H1 (cell line): ENCODE measurements around the gene NCOA1. TPM values are rescaled to one million over a fixed set of nuclear protein-coding genes. Genes with fewer than 3 reads are reported as not detected.

Experiments used
- CTCF ChIA-PET: fragments of 300-600 bp; sonication (Branson Sonifier 250); formaldehyde crosslinking; loops from one replicate; lab custom pipeline; 2021; ENCODE audit not compliant: partially characterized antibody; lab: Charles Lee
- POLR2A ChIA-PET: fragments of 300-600 bp; sonication (Branson Sonifier 250); formaldehyde crosslinking; loops from one replicate; lab custom pipeline; 2021; ENCODE audit warnings: inconsistent platforms; ENCODE audit not compliant: partially characterized antibody; lab: Charles Lee
- DNase-seq, 2 experiments: peaks; one replicate each; pipeline versions ENCODE4 v3.0.0 to v3.0.0-alpha.2; 2010 to 2022; ENCODE audit warnings: low spot score in 2 of 2, low read depth in 1 of 2, mixed read lengths in 1 of 2
- FAIRE-seq: peaks from 2 replicates; lab custom pipeline; 2011; peaks lifted over from hg19 to GRCh38; lab: Jason Lieb, UNC
- H2AFZ ChIP-seq: 2 replicates; pipeline ENCODE4 v1.8.1; 2012; ENCODE audit warnings: low read length, inconsistent platforms
- H2AK5ac ChIP-seq: 2 replicates; pipeline ENCODE4 v1.6.1; 2013; ENCODE audit warnings: low read depth, low read length
- H2BK120ac ChIP-seq: replicated peaks from 2 replicates; pipeline ENCODE3; 2013; ENCODE audit warnings: low read depth, low read length, inconsistent platforms
- H2BK12ac ChIP-seq: 2 replicates; pipeline ENCODE4 v1.6.1; 2013; ENCODE audit warnings: low read depth, low read length
- H2BK15ac ChIP-seq: 2 replicates; pipeline ENCODE4 v1.6.1; 2013; ENCODE audit warnings: low read length
- H2BK20ac ChIP-seq: 2 replicates; pipeline ENCODE4 v1.6.1; 2013; ENCODE audit warnings: low read length
- H2BK5ac ChIP-seq: 2 replicates; pipeline ENCODE4 v1.6.1; 2013; ENCODE audit warnings: low read depth, low read length
- H3K14ac ChIP-seq: 2 replicates; pipeline ENCODE4 v1.6.1; 2013; ENCODE audit warnings: inconsistent platforms; ENCODE audit not compliant: insufficient read length
- H3K18ac ChIP-seq: 2 replicates; pipeline ENCODE4 v1.6.1; 2013; ENCODE audit warnings: low read length; ENCODE audit errors: extremely low read depth
- H3K23ac ChIP-seq: 2 replicates; pipeline ENCODE4 v1.6.1; 2013; ENCODE audit warnings: inconsistent platforms; ENCODE audit not compliant: insufficient read length
- H3K23me2 ChIP-seq: 2 replicates; pipeline ENCODE4 v1.6.1; 2013; ENCODE audit warnings: low read depth, low read length
- H3K27ac ChIP-seq: 2 replicates; pipeline ENCODE4 v1.6.1; 2011; ENCODE audit warnings: low read depth, low read length, inconsistent platforms
- H3K27me3 ChIP-seq, 4 experiments: replicated peaks in 1 of 4; 1 replicate in 1 of 4; 2 replicates in 3 of 4; pipeline versions ENCODE4 v1.6.1 to v1.8.1; 2011 to 2013; ENCODE audit warnings: low read length in 3 of 4, mild to moderate bottlenecking in 3 of 4, inconsistent platforms in 2 of 4, mixed read lengths in 2 of 4, moderate library complexity in 1 of 4; ENCODE audit not compliant: control insufficient read depth in 3 of 4, insufficient read depth in 3 of 4; ENCODE audit errors: extremely low read depth in 1 of 4
- H3K36me3 ChIP-seq, 4 experiments: 2 replicates each; pipeline versions ENCODE4 v1.6.1 to v1.8.1; 2011 to 2013; ENCODE audit warnings: mild to moderate bottlenecking in 4 of 4, low read length in 3 of 4, moderate library complexity in 2 of 4, control low read depth in 1 of 4, inconsistent platforms in 1 of 4; ENCODE audit not compliant: insufficient read depth in 4 of 4, control insufficient read depth in 2 of 4
- H3K4ac ChIP-seq: replicated peaks from 2 replicates; pipeline ENCODE3; 2013; ENCODE audit warnings: low read length, low read depth, mixed read lengths, inconsistent platforms; ENCODE audit not compliant: insufficient read length
- H3K4me1 ChIP-seq, 4 experiments: replicated peaks in 1 of 4; 1 replicate in 1 of 4; 2 replicates in 3 of 4; pipeline versions ENCODE4 v1.6.1 to v1.8.1; 2011 to 2013; ENCODE audit warnings: low read length in 3 of 4, inconsistent platforms in 2 of 4, mixed read lengths in 1 of 4; ENCODE audit not compliant: insufficient read depth in 4 of 4, control insufficient read depth in 3 of 4
- H3K4me2 ChIP-seq, 2 experiments: 2 replicates each; pipeline versions ENCODE4 v1.6.1 to v1.8.1; 2011 to 2013; ENCODE audit warnings: low read depth in 2 of 2, low read length in 2 of 2, control low read depth in 1 of 2, inconsistent platforms in 1 of 2, mild to moderate bottlenecking in 1 of 2; ENCODE audit not compliant: insufficient read depth in 1 of 2
- H3K4me3 ChIP-seq, 4 experiments: fragments of 200-600, 300-600 bp in 1 of 4; sonication (generic), shearing (Covaris generic), sonication (Bioruptor Twin) in 1 of 4; 2 replicates each; pipeline versions ENCODE4 v1.5.1 to v1.8.1; 2011 to 2016; ENCODE audit warnings: low read length in 4 of 4, low read depth in 3 of 4, control low read depth in 2 of 4, inconsistent platforms in 2 of 4, mild to moderate bottlenecking in 2 of 4, mixed read lengths in 1 of 4, moderate library complexity in 1 of 4; ENCODE audit not compliant: insufficient read depth in 2 of 4; ENCODE audit errors: extremely low read depth in 1 of 4
- H3K56ac ChIP-seq: replicated peaks from 2 replicates; pipeline ENCODE3; 2013; ENCODE audit warnings: low read depth, mild to moderate bottlenecking, mixed read lengths, low read length, inconsistent platforms; ENCODE audit not compliant: insufficient read length
- H3K79me1 ChIP-seq: 2 replicates; pipeline ENCODE4 v1.6.1; 2013; ENCODE audit warnings: low read depth, low read length, control low read depth
- H3K79me2 ChIP-seq, 2 experiments: 2 replicates each; pipeline versions ENCODE4 v1.6.1 to v1.8.1; 2012 to 2013; ENCODE audit warnings: low read length in 2 of 2, mild to moderate bottlenecking in 2 of 2, inconsistent platforms in 1 of 2; ENCODE audit not compliant: insufficient read depth in 2 of 2, control insufficient read depth in 1 of 2
- H3K9ac ChIP-seq, 4 experiments: replicated peaks in 1 of 4; 1 replicate in 1 of 4; 2 replicates in 3 of 4; pipeline versions ENCODE4 v1.6.1 to v1.8.1; 2011 to 2013; ENCODE audit warnings: low read depth in 3 of 4, low read length in 3 of 4, control low read depth in 2 of 4, mild to moderate bottlenecking in 2 of 4, moderate library complexity in 2 of 4, inconsistent platforms in 1 of 4; ENCODE audit errors: extremely low read depth in 1 of 4
- H3K9me3 ChIP-seq, 2 experiments: 2 replicates each; pipeline versions ENCODE4 v1.6.1 to v1.8.1; 2012 to 2013; ENCODE audit warnings: mild to moderate bottlenecking in 2 of 2, moderate library complexity in 2 of 2, control low read depth in 1 of 2, inconsistent platforms in 1 of 2, low read depth in 1 of 2, low read length in 1 of 2, mixed read lengths in 1 of 2; ENCODE audit not compliant: insufficient read depth in 2 of 2
- H4K20me1 ChIP-seq, 2 experiments: replicated peaks in 1 of 2; 2 replicates each; pipeline versions ENCODE3 to v1.8.1; 2011 to 2013; ENCODE audit warnings: inconsistent platforms in 2 of 2, low read length in 2 of 2, mild to moderate bottlenecking in 1 of 2; ENCODE audit not compliant: insufficient read depth in 2 of 2, control insufficient read depth in 1 of 2
- H4K5ac ChIP-seq: 2 replicates; pipeline ENCODE4 v1.6.1; 2013; ENCODE audit warnings: low read length, low read depth, mixed read lengths, inconsistent platforms; ENCODE audit not compliant: insufficient read length
- H4K8ac ChIP-seq: 2 replicates; pipeline ENCODE4 v1.8.0; 2013; ENCODE audit warnings: mild to moderate bottlenecking, moderate library complexity, low read length, inconsistent platforms; ENCODE audit not compliant: insufficient read depth; ENCODE audit errors: extremely low read depth
- H4K91ac ChIP-seq: replicated peaks from 2 replicates; pipeline ENCODE3; 2013; ENCODE audit warnings: low read length, mixed read lengths, inconsistent platforms; ENCODE audit not compliant: insufficient read length
- ASH2L ChIP-seq: fragments of 200-600, 300-600 bp; sonication (generic); IDR thresholded peaks from one replicate; pipeline ENCODE4 v1.7.1; 2017; ENCODE audit warnings: low read length
- BCL11A ChIP-seq, 2 experiments: IDR thresholded peaks; one replicate each; pipeline ENCODE4 v1.6.1; 2011; ENCODE audit warnings: low read depth in 2 of 2, low read length in 2 of 2, mild to moderate bottlenecking in 2 of 2
- BRCA1 ChIP-seq: IDR thresholded peaks from 2 replicates; pipeline ENCODE4 v1.6.1; 2012; ENCODE audit warnings: low read depth, low read length, improper control_type of control experiment
- CHD1 ChIP-seq: IDR thresholded peaks from 2 replicates; pipeline ENCODE4 v1.6.1; 2012; ENCODE audit warnings: low read depth, low read length, improper control_type of control experiment
- GTF2F1 ChIP-seq: IDR thresholded peaks from 2 replicates; pipeline ENCODE4 v1.6.1; 2012; ENCODE audit warnings: low read depth, low read length, improper control_type of control experiment, borderline replicate concordance
- JUN ChIP-seq: IDR thresholded peaks from 2 replicates; pipeline ENCODE4 v1.6.1; 2011; ENCODE audit warnings: low read depth, mild to moderate bottlenecking, improper control_type of control experiment, low read length
- KDM4A ChIP-seq: IDR thresholded peaks from one replicate; pipeline ENCODE4 v1.7.1; 2012; ENCODE audit warnings: low read depth, mild to moderate bottlenecking, moderate library complexity, low read length, inconsistent platforms; ENCODE audit not compliant: severe bottlenecking
- RNF2 ChIP-seq: fragments of 200-900, 300-1000 bp; sonication (generic); IDR thresholded peaks from 2 replicates; pipeline ENCODE4 v1.7.1; 2016; ENCODE audit warnings: borderline replicate concordance, low read depth, mild to moderate bottlenecking, antibody characterized with exemption, low read length; ENCODE audit not compliant: poor library complexity, severe bottlenecking; ENCODE audit errors: missing control alignments
- SIN3A ChIP-seq, 2 experiments: IDR thresholded peaks in 1 of 2; conservative IDR thresholded peaks in 1 of 2; 2 replicates each; pipeline ENCODE4 v1.6.1; 2011 to 2012; ENCODE audit warnings: low read length in 2 of 2, improper control_type of control experiment in 1 of 2, low read depth in 1 of 2, mild to moderate bottlenecking in 1 of 2
- SIRT6 ChIP-seq: IDR thresholded peaks from one replicate; pipeline ENCODE4 v1.7.1; 2012; ENCODE audit warnings: low read length, inconsistent platforms
- SUZ12 ChIP-seq: fragments of 200-600 bp; sonication (generic); IDR thresholded peaks from 2 replicates; pipeline ENCODE4 v1.6.1; 2012; ENCODE audit warnings: mild to moderate bottlenecking, inconsistent platforms, low read length, moderate library complexity, mixed read lengths
- TAF1 ChIP-seq: IDR thresholded peaks from 2 replicates; pipeline ENCODE4 v1.6.1; 2011; ENCODE audit warnings: mild to moderate bottlenecking, low read depth, low read length
- TCF12 ChIP-seq: IDR thresholded peaks from 2 replicates; pipeline ENCODE4 v1.6.1; 2011; ENCODE audit warnings: low read depth, mild to moderate bottlenecking, low read length
- WGBS, 2 experiments: shearing (Covaris generic) in 1 of 2; methylation state at CpG; one replicate each; pipeline versions ENCODE4 v1.1.6 to v1.1.7; 2013 to 2015; ENCODE audit warnings: low lambda C conversion rate in 2 of 2, mixed read lengths in 2 of 2, inconsistent platforms in 1 of 2, low coverage in 1 of 2, missing lambda C conversion rate in 1 of 2; ENCODE audit not compliant: insufficient replicate concordance in 2 of 2, insufficient coverage in 1 of 2, insufficient read length in 1 of 2; ENCODE audit errors: extremely low coverage in 1 of 2, missing lambda C conversion rate in 1 of 2; 5-methylcytosine and 5-hydroxymethylcytosine counted together
- polyA plus RNA-seq, 7 experiments: library from polyadenylated mRNA; depleted of rRNA in 3 of 7; stranded (reverse) in 5 of 7; unstranded in 2 of 7; fragments of >200 nt in 5 of 7; fragments of 200-250 nt in 2 of 7; gene quantifications; 1 replicate in 5 of 7; 2 replicates in 1 of 7; 4 replicates in 1 of 7; pipeline versions ENCODE4 v1.2.1 to v1.2.3, GENCODE V29; 2011 to 2013; ENCODE audit warnings: missing spikeins in 2 of 7, mixed read lengths in 2 of 7
- total RNA-seq: library from RNA; stranded (reverse); fragmentation: NEBNext Ultra II Directional; extraction: Animal tissue kit (Norgen Biotek cat#: 25700); gene quantifications from 2 replicates; pipeline ENCODE4 v1.2.1, GENCODE V29; 2021
- TF ChIP-seq, protein P1 (sequence below): IDR thresholded peaks from 2 replicates; pipeline ENCODE4 v1.6.1; 2012; ENCODE audit warnings: inconsistent platforms

NCOA1 gene
- total and polyA plus RNA-seq, 2 of the 8 experiments (the other 6 are each of a cell fraction or from before 2014, with no cell fraction given): 12.8 to 17.9 TPM

DNA sequence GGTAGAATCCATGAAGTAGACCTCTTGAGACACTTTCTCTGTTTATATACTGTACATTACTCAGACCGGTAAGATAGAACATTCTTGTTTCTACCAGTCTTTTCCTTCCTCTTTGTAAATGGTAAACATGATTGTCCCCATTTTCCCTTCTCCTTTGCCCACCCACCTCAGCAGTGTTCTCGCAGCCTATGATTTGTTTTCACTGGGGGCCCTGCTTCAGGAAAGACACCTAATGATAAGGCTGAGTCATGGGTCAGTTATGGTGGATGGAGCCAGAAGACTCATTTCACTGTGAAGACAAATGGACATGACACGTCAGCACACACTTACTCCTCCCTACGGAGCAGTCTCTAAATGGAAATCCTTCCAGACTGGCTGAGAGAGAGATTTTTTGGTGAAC lies 325.8 kb downstream of the NCOA1 start:
- H3K4ac ChIP-seq: no peak overlapping the region
- peaks cover 12 to 17% of the 10 kb centered on the region in 2 experiments for H4K20me1 ChIP-seq
- H2BK15ac ChIP-seq: no peak overlapping the region
- no peak overlapping the region for H2BK20ac ChIP-seq
- H3K4me3 ChIP-seq: no peak overlapping the region
- WGBS, 2 experiments: 92% methylated on average over 4 of the region's 4 CpGs; no CpG with 5 or more reads in 1 of the 2 experiments
- DNase-seq (peak in 1 of 2 experiments; percentile 16), FAIRE-seq (no peak)
- H3K23me2 ChIP-seq: no peaks in the 10 kb centered on the region
- H3K18ac ChIP-seq: no peak overlapping the region
- H2AK5ac ChIP-seq: no peak overlapping the region
- no peak overlapping the region for H3K27ac ChIP-seq
- no peak overlapping the region for H3K9ac ChIP-seq
- H3K79me2 ChIP-seq: peaks cover 0 to 33% of the 10 kb centered on the region in 2 experiments; a peak in 3 of 4 replicates
- no peak overlapping the region for H3K4me2 ChIP-seq
- H3K36me3 ChIP-seq: peaks cover 25 to 76% (median 53%) of the 10 kb centered on the region in 4 experiments
- no peak overlapping the region for H4K91ac ChIP-seq
- no peak overlapping the region for H4K8ac ChIP-seq
- CTCF ChIA-PET: interaction anchor here (0.6 to 1.3 kb wide), 3 partner anchors 11 to 454 kb away, joined by 3 to 4 read pairs (median 3); no protein-coding TSS in a partner anchor
- H3K23ac ChIP-seq: no peak overlapping the region
- H4K5ac ChIP-seq: no peak overlapping the region
- no peaks in the 10 kb centered on the region for H3K9me3 ChIP-seq
- H2BK12ac ChIP-seq: no peak overlapping the region
- H3K79me1 ChIP-seq: peaks cover 12% of the 10 kb centered on the region; the same call in 1 of the 2 replicates
- no peak overlapping the region for H3K14ac ChIP-seq
- POLR2A ChIA-PET: interaction anchor here (1.1 kb wide), 1 partner anchor 24 kb away, joined by 3 read pairs; no protein-coding TSS in a partner anchor
- no peak overlapping the region for H2BK5ac ChIP-seq
- no peak overlapping the region for H2BK120ac ChIP-seq
- H2AFZ ChIP-seq: no peak overlapping the region
- H3K56ac ChIP-seq: no peak overlapping the region
- peaks cover 9 to 16% (median 13%) of the 10 kb centered on the region in 4 experiments for H3K4me1 ChIP-seq
- no peaks in the 10 kb centered on the region for H3K27me3 ChIP-seq
- TF ChIP-seq CHD1 (no peak), SIRT6 (no peak), RNF2 (no peak), BRCA1 (no peak), BCL11A (IDR thresholded peaks at IDR 0.05; ENCODE audit: low read depth in 2 of 2, low read length in 2 of 2) (no peak), TAF1 (no peak), KDM4A (no peak), SIN3A (conservative IDR thresholded peaks at IDR 0.05 in 1 of 2, IDR thresholded peaks at IDR 0.05 in 1 of 2; ENCODE audit: low read depth in 1 of 2, low read length in 2 of 2) (no peak), GTF2F1 (no peak), ASH2L (no peak), SUZ12 (no peak), TCF12 (no peak), JUN (no peak)
- TF ChIP-seq, protein P1, sequence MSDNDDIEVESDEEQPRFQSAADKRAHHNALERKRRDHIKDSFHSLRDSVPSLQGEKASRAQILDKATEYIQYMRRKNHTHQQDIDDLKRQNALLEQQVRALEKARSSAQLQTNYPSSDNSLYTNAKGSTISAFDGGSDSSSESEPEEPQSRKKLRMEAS: no peak
